GM12878 (cell line): ENCODE results near the gene GPC6.

Experiments used
- BRCA1 ChIP-seq: IDR thresholded peaks from 2 replicates; pipeline ENCODE4 v1.6.1; 2011; ENCODE audit warnings: low read depth, low read length, improper control_type of control experiment
- CBX5 ChIP-seq: sonication (generic); IDR thresholded peaks from 2 replicates; pipeline ENCODE4 v1.6.1; 2016; ENCODE audit warnings: low read depth, moderate library complexity, mild to moderate bottlenecking, inconsistent platforms
- EP300 ChIP-seq, 2 experiments: fragments of 150-350 bp in 1 of 2; IDR thresholded peaks; 2 replicates each; pipeline ENCODE4 v1.6.1; 2011 to 2012; ENCODE audit warnings: low read depth in 2 of 2, low read length in 2 of 2, borderline replicate concordance in 1 of 2, improper control_type of control experiment in 1 of 2, inconsistent platforms in 1 of 2; ENCODE audit not compliant: control insufficient read depth in 1 of 2
- GABPA ChIP-seq: IDR thresholded peaks from 2 replicates; pipeline ENCODE4 v1.6.1; 2014; ENCODE audit warnings: antibody characterized with exemption, low read depth, mild to moderate bottlenecking, inconsistent platforms
- NRF1 ChIP-seq: conservative IDR thresholded peaks from 2 replicates; pipeline ENCODE4 v1.6.1; 2011; ENCODE audit warnings: mild to moderate bottlenecking, low read depth, low read length, improper control_type of control experiment
- POLR2A ChIP-seq: IDR thresholded peaks from 2 replicates; pipeline ENCODE4 v1.6.1; 2011; ENCODE audit warnings: low read depth, mild to moderate bottlenecking, low read length
- RELA ChIP-seq: fragments of 450-650 bp; IDR thresholded peaks from 2 replicates; pipeline ENCODE4 v1.8.0; 2014; ENCODE audit warnings: borderline replicate concordance; ENCODE audit not compliant: partially characterized antibody
- SIN3A ChIP-seq: IDR thresholded peaks from 2 replicates; pipeline ENCODE4 v1.6.1; 2012; ENCODE audit warnings: low read depth, low read length, improper control_type of control experiment
- TCF3 ChIP-seq: IDR thresholded peaks from 2 replicates; pipeline ENCODE4 v1.6.1; 2012; ENCODE audit warnings: low read depth, mild to moderate bottlenecking, low read length, borderline replicate concordance; ENCODE audit not compliant: insufficient read depth
- WRNIP1 ChIP-seq: IDR thresholded peaks from 2 replicates; pipeline ENCODE4 v1.6.1; 2011; ENCODE audit warnings: low read depth, low read length, improper control_type of control experiment, borderline replicate concordance
- TF ChIP-seq, protein P1 (sequence below), 3 experiments: IDR thresholded peaks in 2 of 3; conservative IDR thresholded peaks in 1 of 3; 2 replicates each; pipeline ENCODE4 v1.5.1; 2011; ENCODE audit warnings: low read depth in 3 of 3, low read length in 3 of 3, mild to moderate bottlenecking in 3 of 3, control low read depth in 2 of 3, moderate library complexity in 2 of 3, inconsistent platforms in 1 of 3, mixed read lengths in 1 of 3; ENCODE audit not compliant: control insufficient read depth in 2 of 3, insufficient read depth in 1 of 3; ENCODE audit errors: extremely low read depth in 1 of 3
- TF ChIP-seq, protein P2 (sequence below): IDR thresholded peaks from 2 replicates; pipeline ENCODE4 v1.6.1; 2012; ENCODE audit warnings: low read length, inconsistent platforms
- TF ChIP-seq, protein P3 (sequence below): fragments of 450-650 bp; IDR thresholded peaks from 2 replicates; pipeline ENCODE4 v1.6.1; 2016; ENCODE audit warnings: mild to moderate bottlenecking, moderate library complexity, borderline replicate concordance

DNA sequence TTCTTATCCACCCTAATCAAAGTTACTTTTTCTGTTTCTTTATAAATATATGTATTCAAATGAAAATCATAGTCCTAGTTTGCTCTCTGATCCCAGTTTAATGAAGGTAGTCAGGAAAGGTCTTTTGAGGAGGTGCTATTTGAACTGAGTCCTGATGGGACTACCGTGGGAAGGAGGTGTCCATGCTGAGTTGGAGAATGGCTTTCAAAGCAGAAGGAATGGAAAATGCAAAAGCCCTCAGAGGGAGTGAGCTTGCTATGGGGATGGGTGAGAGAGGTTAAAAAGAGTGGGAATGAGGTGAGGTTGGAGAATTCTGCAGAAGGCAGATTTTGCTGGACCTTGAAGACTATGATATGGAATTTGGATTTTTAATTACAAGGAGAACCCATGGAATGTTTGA, 193.6 kb downstream of the GPC6 start:
- TF ChIP-seq POLR2A (no peak), NRF1 (no peak), BRCA1 (no peak), TCF3 (no peak), GABPA (no peak), RELA (no peak), EP300 (IDR thresholded peaks at IDR 0.05; ENCODE audit: borderline replicate concordance in 1 of 2, control insufficient read depth in 1 of 2, low read depth in 2 of 2, low read length in 2 of 2) (no peak), SIN3A (no peak), WRNIP1 (no peak), CBX5 (no peak)
- TF ChIP-seq, protein P1, sequence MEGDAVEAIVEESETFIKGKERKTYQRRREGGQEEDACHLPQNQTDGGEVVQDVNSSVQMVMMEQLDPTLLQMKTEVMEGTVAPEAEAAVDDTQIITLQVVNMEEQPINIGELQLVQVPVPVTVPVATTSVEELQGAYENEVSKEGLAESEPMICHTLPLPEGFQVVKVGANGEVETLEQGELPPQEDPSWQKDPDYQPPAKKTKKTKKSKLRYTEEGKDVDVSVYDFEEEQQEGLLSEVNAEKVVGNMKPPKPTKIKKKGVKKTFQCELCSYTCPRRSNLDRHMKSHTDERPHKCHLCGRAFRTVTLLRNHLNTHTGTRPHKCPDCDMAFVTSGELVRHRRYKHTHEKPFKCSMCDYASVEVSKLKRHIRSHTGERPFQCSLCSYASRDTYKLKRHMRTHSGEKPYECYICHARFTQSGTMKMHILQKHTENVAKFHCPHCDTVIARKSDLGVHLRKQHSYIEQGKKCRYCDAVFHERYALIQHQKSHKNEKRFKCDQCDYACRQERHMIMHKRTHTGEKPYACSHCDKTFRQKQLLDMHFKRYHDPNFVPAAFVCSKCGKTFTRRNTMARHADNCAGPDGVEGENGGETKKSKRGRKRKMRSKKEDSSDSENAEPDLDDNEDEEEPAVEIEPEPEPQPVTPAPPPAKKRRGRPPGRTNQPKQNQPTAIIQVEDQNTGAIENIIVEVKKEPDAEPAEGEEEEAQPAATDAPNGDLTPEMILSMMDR (IDR thresholded peaks at IDR 0.05 in 2 of 3, conservative IDR thresholded peaks at IDR 0.05 in 1 of 3; ENCODE audit: control insufficient read depth in 2 of 3, extremely low read depth in 1 of 3, insufficient read depth in 1 of 3, low read depth in 3 of 3, low read length in 3 of 3) = no peak
- TF ChIP-seq, protein P2, sequence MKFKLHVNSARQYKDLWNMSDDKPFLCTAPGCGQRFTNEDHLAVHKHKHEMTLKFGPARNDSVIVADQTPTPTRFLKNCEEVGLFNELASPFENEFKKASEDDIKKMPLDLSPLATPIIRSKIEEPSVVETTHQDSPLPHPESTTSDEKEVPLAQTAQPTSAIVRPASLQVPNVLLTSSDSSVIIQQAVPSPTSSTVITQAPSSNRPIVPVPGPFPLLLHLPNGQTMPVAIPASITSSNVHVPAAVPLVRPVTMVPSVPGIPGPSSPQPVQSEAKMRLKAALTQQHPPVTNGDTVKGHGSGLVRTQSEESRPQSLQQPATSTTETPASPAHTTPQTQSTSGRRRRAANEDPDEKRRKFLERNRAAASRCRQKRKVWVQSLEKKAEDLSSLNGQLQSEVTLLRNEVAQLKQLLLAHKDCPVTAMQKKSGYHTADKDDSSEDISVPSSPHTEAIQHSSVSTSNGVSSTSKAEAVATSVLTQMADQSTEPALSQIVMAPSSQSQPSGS = no peak
- TF ChIP-seq, protein P3, sequence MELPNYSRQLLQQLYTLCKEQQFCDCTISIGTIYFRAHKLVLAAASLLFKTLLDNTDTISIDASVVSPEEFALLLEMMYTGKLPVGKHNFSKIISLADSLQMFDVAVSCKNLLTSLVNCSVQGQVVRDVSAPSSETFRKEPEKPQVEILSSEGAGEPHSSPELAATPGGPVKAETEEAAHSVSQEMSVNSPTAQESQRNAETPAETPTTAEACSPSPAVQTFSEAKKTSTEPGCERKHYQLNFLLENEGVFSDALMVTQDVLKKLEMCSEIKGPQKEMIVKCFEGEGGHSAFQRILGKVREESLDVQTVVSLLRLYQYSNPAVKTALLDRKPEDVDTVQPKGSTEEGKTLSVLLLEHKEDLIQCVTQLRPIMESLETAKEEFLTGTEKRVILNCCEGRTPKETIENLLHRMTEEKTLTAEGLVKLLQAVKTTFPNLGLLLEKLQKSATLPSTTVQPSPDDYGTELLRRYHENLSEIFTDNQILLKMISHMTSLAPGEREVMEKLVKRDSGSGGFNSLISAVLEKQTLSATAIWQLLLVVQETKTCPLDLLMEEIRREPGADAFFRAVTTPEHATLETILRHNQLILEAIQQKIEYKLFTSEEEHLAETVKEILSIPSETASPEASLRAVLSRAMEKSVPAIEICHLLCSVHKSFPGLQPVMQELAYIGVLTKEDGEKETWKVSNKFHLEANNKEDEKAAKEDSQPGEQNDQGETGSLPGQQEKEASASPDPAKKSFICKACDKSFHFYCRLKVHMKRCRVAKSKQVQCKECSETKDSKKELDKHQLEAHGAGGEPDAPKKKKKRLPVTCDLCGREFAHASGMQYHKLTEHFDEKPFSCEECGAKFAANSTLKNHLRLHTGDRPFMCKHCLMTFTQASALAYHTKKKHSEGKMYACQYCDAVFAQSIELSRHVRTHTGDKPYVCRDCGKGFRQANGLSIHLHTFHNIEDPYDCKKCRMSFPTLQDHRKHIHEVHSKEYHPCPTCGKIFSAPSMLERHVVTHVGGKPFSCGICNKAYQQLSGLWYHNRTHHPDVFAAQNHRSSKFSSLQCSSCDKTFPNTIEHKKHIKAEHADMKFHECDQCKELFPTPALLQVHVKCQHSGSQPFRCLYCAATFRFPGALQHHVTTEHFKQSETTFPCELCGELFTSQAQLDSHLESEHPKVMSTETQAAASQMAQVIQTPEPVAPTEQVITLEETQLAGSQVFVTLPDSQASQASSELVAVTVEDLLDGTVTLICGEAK = no peak
